ENCODE results near the gene GLMP.

GLMP gene

DNA sequence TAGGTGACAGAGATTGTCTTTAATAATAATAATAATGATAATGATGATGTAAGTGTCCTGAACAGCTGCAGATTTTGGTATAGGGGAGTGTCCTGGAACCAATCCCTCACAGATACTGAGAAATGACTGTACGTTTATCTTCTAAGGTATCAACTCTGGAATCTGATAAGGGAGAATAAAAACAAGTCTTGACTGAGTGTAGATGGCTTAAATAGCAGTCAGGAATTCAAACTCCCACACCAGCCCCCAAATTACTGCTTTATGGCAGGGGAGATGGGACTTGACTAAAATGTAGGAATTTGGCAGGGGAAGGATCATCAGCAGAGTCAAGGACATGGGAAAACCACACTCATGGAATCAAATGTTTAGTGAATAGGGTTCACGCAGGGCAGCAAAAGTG is 9.7 kb upstream of the GLMP start:
- H3K36me3 ChIP-seq (ENCODE audit: insufficient read depth, low read length), result peaks cover 24% of the 10 kb centered on the region
- H3K9ac ChIP-seq (ENCODE audit: low read depth, low read length), result no peak overlapping the region
- H3K4me1 ChIP-seq (ENCODE audit: insufficient read depth, low read length), result no peaks in the 10 kb centered on the region
- no peaks in the 10 kb centered on the region for H3K9me3 ChIP-seq (ENCODE audit: control insufficient read depth, insufficient read depth, low read length)

DNA sequence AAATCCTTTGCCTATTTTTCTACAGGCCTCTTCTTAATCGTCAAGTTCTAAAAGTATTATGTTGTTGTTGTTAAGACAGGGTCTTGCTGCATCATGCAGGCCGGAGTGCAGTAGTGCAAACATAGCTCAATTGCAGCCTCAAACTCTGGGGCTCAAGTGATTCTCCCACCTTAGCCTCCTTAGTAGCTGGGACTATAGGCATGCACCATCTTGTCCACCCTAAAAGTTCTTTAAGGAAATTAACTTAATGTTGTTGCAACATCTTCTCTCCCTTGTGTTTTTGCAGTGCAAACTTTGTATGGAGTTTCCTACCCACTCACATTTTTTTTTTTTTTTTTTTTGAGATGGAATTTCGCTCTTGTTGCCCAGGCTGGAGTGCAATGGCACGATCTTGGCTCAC is 7.8 kb upstream of the GLMP start:
- H3K36me3 ChIP-seq (ENCODE audit: insufficient read depth, low read length), result peaks cover 14% of the 10 kb centered on the region
- H3K4me1 ChIP-seq (ENCODE audit: insufficient read depth, low read length), result no peaks in the 10 kb centered on the region
- H3K9ac ChIP-seq (ENCODE audit: low read depth, low read length), result no peak overlapping the region
- no peaks in the 10 kb centered on the region for H3K9me3 ChIP-seq (ENCODE audit: control insufficient read depth, insufficient read depth, low read length)

DNA sequence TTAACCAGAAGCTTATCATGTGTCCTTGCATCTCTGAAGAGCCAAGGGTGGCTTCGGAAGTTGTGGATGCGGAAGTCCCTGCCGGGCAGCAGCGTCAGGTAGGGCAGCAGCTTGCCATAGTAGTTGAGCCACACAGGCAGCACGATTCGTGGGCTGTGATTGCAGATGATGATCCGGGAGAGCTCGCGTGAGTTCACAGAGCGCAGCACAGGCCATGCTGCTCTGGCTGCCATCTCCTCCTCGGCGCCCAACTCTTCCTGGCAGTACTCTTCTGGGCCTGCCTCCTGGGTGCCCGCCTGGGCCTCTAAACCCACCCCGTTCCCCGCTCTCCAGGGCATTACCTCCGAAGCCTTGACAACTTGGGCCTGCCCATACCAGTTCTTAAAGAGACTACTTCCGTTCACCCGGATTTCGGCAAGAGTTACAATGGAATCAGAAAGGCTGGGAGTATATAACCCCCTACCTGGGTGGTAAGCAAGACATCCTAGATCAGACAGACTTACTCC is 3.4 kb upstream of the GLMP start, which contains the start of gene VHLL:
TSS of gene VHLL (minus strand) at position 456 of the 506 bp plus-strand sequence. CDS start at position 338, 118 bp downstream.
- H3K36me3 ChIP-seq (ENCODE audit: insufficient read depth, low read length), result no peaks in the 10 kb centered on the region; the same call in 1 of the 2 replicates
- 0 out of 2 replicates have a peak, but pooled peaks cover 4% of the 10 kb centered on the region for H3K4me1 ChIP-seq (ENCODE audit: insufficient read depth, low read length)
- no peaks in the 10 kb centered on the region for H3K9me3 ChIP-seq (ENCODE audit: control insufficient read depth, insufficient read depth, low read length)
- H3K9ac ChIP-seq (ENCODE audit: low read depth, low read length), result no peak within 1 kb of the TSS

DNA sequence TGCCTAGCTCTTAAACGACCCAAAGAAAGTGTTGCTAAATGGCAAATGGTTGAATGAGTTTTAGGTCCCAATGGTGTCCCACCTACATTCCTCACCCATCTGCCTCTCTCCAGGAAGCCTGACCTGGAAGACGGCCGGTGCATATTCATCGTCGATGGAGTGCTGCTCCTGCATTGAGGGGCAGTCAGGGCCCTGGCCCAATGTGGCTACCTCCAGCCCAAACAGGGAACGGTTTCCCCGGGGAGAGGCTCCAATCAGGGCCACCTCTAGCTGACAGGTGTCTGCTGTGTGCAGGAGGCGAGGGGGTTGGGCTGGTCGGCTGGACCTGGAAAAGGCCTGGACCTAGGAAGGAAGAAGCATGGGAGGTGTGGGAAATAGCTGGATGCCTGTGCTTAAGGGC is 1.6 kb downstream of the GLMP start:
- no peaks in the 10 kb centered on the region; the same call in 1 of the 2 replicates for H3K36me3 ChIP-seq (ENCODE audit: insufficient read depth, low read length)
- no peak overlapping the region for H3K9ac ChIP-seq (ENCODE audit: low read depth, low read length)
- no peaks in the 10 kb centered on the region for H3K9me3 ChIP-seq (ENCODE audit: control insufficient read depth, insufficient read depth, low read length)
- 0 out of 2 replicates have a peak, but pooled peaks cover 4% of the 10 kb centered on the region for H3K4me1 ChIP-seq (ENCODE audit: insufficient read depth, low read length)

DNA sequence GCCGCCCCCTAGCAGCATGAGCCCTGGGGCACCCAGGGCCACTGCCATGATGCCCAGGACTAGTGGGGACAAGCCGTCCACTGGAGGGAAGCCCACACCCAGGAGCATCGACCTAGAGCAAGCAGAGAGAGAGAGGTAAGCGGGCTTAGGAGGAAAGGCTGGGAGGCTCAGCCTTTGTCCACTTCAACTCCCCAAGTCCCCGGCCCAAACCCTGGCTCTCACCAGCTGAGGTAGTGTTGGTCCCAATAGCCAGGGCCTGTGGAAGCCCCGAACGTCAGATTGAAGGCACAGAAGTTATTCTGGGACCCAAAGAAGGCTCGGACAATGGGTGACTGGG is 2.4 kb downstream of the GLMP start:
- H3K9me3 ChIP-seq (ENCODE audit: control insufficient read depth, insufficient read depth, low read length), result no peaks in the 10 kb centered on the region
- H3K4me1 ChIP-seq (ENCODE audit: insufficient read depth, low read length), result 0 out of 2 replicates have a peak, but pooled peaks cover 4% of the 10 kb centered on the region
- H3K36me3 ChIP-seq (ENCODE audit: insufficient read depth, low read length), result no peaks in the 10 kb centered on the region; the same call in 1 of the 2 replicates
- H3K9ac ChIP-seq (ENCODE audit: low read depth, low read length), result no peak overlapping the region

DNA sequence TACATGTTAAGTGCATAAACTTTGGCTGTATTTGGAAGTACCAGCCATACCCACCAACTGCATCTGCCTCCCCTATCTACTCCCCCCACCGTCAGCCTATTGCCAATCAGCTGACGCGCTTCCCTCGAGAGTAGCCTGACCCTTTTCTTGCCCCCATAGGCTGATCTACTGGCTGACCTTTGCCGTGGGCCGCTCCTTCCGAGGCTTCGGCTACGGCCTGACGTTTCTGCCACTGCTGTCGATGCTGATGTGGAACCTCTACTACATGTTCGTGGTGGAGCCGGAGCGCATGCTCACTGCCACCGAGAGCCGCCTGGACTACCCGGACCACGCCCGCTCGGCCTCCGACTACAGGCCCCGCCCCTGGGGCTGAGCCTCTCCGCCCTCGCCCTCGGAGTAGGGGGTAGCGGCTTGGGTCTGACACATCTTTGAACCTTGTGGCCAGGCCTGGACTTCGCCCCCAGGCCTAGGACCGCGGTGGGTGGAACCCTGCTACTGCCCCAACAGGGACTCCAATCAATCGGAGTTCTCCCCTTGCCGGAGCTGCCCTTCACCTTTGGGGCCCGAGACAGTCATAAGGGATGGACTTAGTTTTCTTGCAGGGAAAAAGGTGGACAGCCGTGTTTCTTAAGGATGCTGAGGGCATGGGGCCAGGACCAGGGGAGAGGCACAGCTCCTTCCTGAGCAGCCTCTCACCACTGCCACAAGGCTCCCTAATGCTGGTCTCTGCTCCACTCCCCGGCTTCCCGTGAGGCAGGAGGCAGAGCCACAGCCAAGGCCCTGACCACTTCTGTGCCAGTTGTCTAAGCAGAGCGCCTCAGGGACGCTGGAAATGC is 4.0 kb downstream of the GLMP start:
- Histone ChIP-seq H3K36me3 (ENCODE audit: insufficient read depth, low read length) (no peaks in the 10 kb centered on the region; the same call in 1 of the 2 replicates), H3K4me1 (ENCODE audit: insufficient read depth, low read length) (0 out of 2 replicates have a peak, but pooled peaks cover 4% of the 10 kb centered on the region), H3K9me3 (ENCODE audit: control insufficient read depth, insufficient read depth, low read length) (no peaks in the 10 kb centered on the region), H3K9ac (ENCODE audit: low read depth, low read length) (peak overlapping the region; percentile 63)

DNA sequence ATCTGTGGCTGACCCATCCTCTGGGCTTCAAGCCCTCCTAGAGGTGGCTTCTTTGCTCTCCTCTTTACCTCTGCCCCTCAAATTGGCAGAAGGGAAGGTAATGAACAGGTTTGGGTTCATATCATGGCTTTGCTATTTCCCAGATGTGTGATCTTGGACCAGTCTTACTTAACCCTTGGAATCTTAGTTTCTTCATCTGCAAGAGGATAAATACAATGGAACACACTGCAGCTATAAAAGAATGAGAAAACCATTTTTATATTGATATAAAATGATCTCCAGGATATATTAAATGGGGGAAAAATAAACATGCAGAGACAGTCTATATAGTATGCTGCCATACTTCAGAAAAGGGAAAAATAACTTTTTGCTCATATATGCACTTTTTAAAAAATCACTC is 5.6 kb downstream of the GLMP start:
- H3K4me1 ChIP-seq (ENCODE audit: insufficient read depth, low read length), result 0 out of 2 replicates have a peak, but pooled peaks cover 1% of the 10 kb centered on the region
- no peaks in the 10 kb centered on the region; the same call in 1 of the 2 replicates for H3K36me3 ChIP-seq (ENCODE audit: insufficient read depth, low read length)
- no peak overlapping the region for H3K9ac ChIP-seq (ENCODE audit: low read depth, low read length)
- no peaks in the 10 kb centered on the region for H3K9me3 ChIP-seq (ENCODE audit: control insufficient read depth, insufficient read depth, low read length)

DNA sequence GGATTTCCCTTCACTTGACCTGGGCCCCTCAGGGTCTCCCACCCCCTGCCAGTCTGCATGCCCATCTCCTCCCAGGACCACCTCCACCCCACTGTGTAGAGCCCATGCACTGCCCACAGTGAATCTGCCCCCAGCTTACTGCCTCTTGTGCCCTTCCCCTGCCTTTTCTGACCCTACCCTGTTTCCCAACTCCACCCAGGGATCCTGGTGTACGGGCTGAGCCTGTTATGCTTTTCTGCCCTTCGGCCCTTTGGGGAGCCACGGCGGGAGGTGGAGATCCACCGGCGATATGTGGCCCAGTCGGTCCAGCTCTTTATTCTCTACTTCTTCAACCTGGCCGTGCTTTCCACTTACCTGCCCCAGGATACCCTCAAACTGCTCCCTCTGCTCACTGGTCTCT is 9.4 kb downstream of the GLMP start:
- H3K36me3 ChIP-seq (ENCODE audit: insufficient read depth, low read length), result no peaks in the 10 kb centered on the region
- peaks cover 8% of the 10 kb centered on the region; the same call in 1 of the 2 replicates for H3K4me1 ChIP-seq (ENCODE audit: insufficient read depth, low read length)
- no peaks in the 10 kb centered on the region for H3K9me3 ChIP-seq (ENCODE audit: control insufficient read depth, insufficient read depth, low read length)
- no peak overlapping the region for H3K9ac ChIP-seq (ENCODE audit: low read depth, low read length)

DNA sequence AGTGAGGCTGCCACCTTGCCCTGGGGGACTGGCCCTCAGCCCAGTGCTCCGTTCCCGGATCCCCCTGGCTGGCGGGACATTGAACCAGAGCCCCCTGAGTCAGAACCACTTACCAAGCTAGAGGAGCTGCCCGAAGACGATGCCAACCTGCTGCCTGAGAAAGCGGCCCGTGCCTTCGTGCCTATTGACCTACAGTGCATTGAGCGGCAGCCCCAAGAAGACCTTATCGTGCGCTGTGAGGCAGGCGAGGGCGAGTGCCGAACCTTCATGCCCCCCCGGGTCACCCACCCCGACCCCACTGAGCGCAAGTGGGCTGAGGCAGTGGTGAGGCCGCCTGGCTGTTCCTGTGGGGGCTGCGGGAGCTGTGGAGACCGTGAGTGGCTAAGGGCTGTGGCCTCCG is 10.0 kb downstream of the GLMP start:
- no peaks in the 10 kb centered on the region; the same call in 1 of the 2 replicates for H3K36me3 ChIP-seq (ENCODE audit: insufficient read depth, low read length)

DNA sequence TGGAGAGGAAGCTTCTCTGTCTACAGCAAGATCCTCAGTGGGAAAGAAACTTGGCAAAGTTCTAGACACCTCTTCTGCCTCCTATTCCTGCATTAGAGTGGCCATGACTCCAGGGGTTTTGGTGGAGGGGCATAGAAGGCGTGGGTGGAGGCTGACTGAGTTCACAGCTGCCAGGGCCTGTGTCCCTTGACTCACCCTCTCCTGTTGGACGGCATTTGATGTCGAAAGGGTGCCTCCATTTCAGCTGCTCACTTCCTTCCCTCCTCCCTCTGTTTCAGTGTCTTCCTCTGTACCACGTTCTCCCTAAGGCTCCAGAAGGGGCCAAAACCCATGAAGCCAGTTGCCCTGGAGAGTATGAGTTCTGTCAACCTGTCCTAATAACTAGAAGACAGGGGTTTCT is 10.7 kb downstream of the GLMP start:
- Histone ChIP-seq H3K9ac (ENCODE audit: low read depth, low read length) (no peak overlapping the region), H3K4me1 (ENCODE audit: insufficient read depth, low read length) (peaks cover 8% of the 10 kb centered on the region; the same call in 1 of the 2 replicates), H3K36me3 (ENCODE audit: insufficient read depth, low read length) (peaks cover under 1% of the 10 kb centered on the region), H3K9me3 (ENCODE audit: control insufficient read depth, insufficient read depth, low read length) (no peaks in the 10 kb centered on the region)

More for the DNA sequence above, 10.0 kb downstream of the GLMP start:
- Histone ChIP-seq H3K9me3 (ENCODE audit: control insufficient read depth, insufficient read depth, low read length) (no peaks in the 10 kb centered on the region), H3K4me1 (ENCODE audit: insufficient read depth, low read length) (peaks cover 8% of the 10 kb centered on the region; the same call in 1 of the 2 replicates), H3K9ac (ENCODE audit: low read depth, low read length) (no peak overlapping the region)

DNA sequence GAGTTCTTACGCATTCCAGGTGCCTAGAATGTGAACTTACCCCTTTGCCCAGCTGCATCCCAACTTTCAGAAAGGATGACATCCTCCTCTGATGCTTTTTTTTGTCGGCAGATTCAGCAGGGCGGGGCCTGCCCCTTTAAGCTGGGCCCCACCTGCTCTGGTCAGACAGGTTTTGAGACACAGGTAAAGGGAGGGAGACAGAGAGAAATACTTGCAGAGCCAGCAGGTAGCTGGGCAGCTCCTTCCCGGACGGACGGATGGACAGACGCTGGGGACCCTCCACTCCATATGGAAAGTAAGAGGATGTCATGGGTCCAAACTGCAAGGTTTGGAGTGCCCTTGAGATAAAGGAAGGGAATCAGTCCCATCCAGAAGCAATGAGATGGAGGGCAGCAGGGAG is 11.4 kb downstream of the GLMP start, which contains the start of gene TMEM79:
TSS of gene TMEM79 (plus strand) at position 214 of the 400 bp plus-strand sequence. CDS start 902 bp downstream, outside the sequence.
- peaks cover 8% of the 10 kb centered on the region; the same call in 1 of the 2 replicates for H3K4me1 ChIP-seq (ENCODE audit: insufficient read depth, low read length)
- peaks cover 3% of the 10 kb centered on the region for H3K36me3 ChIP-seq (ENCODE audit: insufficient read depth, low read length)
- peak within 1 kb of the TSS; percentile 56 for H3K9ac ChIP-seq (ENCODE audit: low read depth, low read length)
- no peaks in the 10 kb centered on the region for H3K9me3 ChIP-seq (ENCODE audit: control insufficient read depth, insufficient read depth, low read length)

DNA sequence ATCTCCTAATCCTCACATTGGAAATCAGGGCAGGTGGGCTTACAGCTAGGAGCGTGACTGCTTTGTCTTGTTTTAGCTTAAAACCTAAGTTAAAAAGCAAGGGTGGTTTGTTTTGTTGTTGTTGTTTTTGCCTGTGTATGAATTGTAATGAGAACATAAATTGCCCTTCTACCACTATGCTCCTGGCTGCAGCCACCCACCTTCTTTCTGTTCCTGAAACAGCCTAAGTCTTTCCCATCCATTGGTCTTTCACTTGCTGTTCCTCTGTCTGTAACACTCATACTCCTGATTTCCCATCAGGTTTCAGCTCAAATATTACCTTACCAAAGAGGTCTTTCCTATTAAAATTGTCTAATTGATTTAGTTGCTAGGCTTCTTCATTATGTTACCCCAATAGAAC is 12.0 kb downstream of the GLMP start:
- Histone ChIP-seq H3K36me3 (ENCODE audit: insufficient read depth, low read length) (peaks cover 3% of the 10 kb centered on the region), H3K9ac (ENCODE audit: low read depth, low read length) (peak overlapping the region; percentile 56), H3K9me3 (ENCODE audit: control insufficient read depth, insufficient read depth, low read length) (no peaks in the 10 kb centered on the region), H3K4me1 (ENCODE audit: insufficient read depth, low read length) (peaks cover 8% of the 10 kb centered on the region; the same call in 1 of the 2 replicates)

DNA sequence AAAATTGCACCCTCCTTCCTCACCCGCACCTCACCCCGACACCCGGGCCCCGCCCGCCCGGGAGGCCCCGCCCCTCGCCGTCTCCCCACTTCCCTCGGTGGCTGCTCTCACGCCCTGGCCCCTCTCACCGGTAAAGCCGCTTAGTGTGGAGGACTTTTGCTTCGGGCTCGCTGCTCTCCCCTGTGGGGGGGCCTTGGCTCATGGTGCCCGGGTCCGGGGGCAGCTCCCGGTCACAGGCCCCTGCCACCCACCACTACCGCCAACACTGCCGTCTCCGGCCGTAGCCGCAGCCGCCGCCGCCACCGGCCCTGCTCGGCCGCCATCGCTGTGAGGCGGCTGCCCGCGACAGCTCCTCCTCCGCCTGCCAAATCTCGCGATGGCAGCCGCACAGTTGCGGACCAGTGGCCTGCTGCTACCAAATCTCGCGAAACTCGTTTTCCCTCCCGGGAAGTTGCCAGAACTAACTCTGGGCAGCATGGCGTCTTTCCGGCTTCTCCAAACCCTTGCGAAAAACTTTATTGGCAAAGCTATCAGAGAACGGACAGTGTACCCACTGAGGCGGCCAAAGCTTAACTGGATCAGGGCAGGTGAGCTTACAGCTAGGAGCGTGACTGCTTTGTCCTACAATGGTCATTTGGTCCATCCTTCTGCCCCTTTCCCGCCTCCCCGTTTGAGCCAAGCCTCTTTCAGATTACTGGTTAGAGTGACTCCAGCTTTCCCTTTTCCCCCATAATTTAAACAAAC is 12.8 kb downstream of the GLMP start, which contains the start of gene SMG5:
TSS of gene SMG5 (minus strand) at position 347 of the 744 bp plus-strand sequence. CDS start at position 202, 145 bp downstream.
- Histone ChIP-seq H3K9ac (ENCODE audit: low read depth, low read length) (peak within 1 kb of the TSS; percentile 56), H3K4me1 (ENCODE audit: insufficient read depth, low read length) (peaks cover 8% of the 10 kb centered on the region; the same call in 1 of the 2 replicates), H3K36me3 (ENCODE audit: insufficient read depth, low read length) (peaks cover 11% of the 10 kb centered on the region), H3K9me3 (ENCODE audit: control insufficient read depth, insufficient read depth, low read length) (no peaks in the 10 kb centered on the region)

Measured in ES-I3 (cell line).